Subcutaneous adipose tissue (tissue), 4 donors: ENCODE data around the gene ITPKB. TPM values are rescaled to one million over a fixed set of nuclear protein-coding genes. Genes with fewer than 3 reads are reported as not detected.

Experiments used
- CTCF ChIP-seq: fragments of 450-650 bp; IDR thresholded peaks from one replicate; pipeline ENCODE4 v1.5.1; 2016; ENCODE audit warnings: low read depth, mild to moderate bottlenecking, control low read depth, antibody characterized with exemption, moderate library complexity
- total RNA-seq, 4 donors: library from RNA; depleted of rRNA; stranded (reverse); fragments of >200 nt; gene quantifications; one replicate each; pipeline ENCODE4 v1.1.0, GENCODE V29; 2016

ITPKB gene
- total RNA-seq, 4 donors from 2014 or later = 16.6 to 72.5 (median 28.1) TPM

- no peak for TF ChIP-seq CTCF
These were observed 103.6 kb downstream of the ITPKB start for GRCh38 chr1:226635456-226635941.

DNA sequence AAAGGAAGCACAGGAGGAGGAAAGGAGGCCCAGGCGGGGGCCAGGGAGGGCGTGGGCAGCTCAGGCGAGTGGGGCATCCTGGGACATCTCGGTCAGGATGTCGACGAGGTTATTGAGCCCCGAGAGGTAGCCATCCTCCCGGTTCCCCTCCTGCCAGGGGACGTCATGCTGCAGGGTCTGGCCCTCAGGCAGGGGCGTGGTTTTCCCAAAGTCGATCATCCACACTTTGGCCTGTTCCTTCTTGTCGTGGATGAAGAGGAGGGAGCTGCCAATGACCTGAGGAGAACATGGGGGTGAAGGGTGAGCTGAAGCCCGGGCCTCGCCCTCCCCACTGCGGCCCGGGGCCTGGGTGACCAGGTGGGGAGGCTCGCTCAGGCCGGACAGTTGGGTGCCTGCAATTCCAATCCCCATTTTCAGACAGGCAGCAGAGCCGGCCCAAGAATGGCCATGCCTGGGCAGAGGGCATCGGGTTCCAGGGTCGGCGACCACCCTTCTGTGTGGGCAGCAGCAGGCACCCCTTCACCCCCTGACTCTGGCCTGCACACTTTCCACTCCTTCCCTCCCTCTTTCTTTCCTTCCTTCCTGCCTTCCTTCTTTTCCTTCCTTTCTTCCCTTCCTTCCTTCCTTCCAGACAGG is 104.4 kb downstream of the ITPKB start:
- TF ChIP-seq CTCF = no peak

DNA sequence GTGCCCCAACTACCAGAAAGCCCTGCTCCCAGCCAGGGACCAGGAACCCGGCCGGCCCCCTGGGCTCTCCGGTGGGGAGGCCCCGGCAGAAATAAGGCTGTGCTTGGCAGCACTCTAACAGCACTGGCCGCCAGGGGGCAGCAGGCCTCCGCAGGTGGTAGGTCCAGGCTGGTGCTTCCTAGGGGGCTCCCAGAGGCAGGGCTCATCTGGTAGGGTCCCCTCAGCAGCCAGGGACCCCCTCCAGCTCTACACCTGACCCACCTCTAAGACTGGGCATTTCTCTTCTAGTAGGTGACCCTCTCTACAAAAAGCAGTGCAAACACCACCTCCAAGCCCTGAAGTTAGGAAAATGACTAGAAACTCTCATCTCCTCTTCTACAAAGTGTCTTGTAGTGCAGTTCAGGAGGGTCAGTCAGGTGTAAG is 104.9 kb downstream of the ITPKB start:
- TF ChIP-seq CTCF = no peak

DNA sequence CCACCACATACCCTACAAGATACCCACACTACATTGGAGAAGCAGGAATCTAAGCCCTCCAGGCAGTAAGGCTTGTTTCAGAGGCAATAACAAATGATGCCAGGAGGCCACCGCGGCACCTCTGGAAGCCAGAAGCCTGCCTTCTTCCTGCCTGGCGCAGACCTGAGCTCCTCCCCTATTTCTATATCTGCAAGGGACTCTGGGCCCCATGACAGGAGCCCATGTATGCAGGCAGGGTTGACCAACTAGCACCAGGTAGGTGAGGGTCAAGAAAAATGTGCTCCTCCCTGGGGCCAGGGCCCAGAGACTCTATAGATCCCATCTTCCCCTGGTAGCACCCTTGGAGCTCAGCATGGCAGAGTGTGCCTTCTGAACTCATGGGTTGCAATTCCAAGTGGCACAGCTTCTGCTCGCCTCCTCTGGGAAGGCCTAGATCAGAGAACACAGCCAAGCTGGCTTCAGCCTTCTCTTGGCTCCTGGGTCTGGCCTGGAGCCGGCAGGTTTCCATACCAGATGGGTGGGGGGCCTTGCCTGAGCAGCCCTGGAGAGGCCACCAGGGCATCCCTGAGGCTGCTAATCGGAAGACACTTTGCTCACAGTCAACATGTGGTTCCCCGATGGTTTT is 105.4 kb downstream of the ITPKB start:
- TF ChIP-seq CTCF = no peak

DNA sequence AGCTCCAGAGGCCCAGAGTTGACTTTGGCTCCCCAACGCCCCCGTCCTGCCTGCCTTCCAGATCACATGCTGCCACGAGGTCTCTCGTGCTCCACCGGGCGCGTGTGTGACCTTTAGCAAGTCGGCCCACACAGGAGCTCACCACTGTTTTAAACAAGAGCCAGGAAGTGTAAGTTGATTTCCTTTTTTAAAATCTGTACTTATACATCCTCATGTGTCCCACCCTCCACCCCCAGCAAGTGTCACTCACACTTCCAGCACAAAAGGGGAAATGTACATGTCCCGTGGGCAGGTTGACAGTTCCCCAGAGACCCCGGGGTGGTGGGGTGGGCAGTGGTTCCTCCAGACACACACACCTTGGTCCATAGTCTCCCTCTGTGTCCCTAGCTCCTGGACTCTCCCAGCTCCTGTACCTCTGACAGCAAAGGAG is 106.1 kb downstream of the ITPKB start:
- no peak for TF ChIP-seq CTCF

DNA sequence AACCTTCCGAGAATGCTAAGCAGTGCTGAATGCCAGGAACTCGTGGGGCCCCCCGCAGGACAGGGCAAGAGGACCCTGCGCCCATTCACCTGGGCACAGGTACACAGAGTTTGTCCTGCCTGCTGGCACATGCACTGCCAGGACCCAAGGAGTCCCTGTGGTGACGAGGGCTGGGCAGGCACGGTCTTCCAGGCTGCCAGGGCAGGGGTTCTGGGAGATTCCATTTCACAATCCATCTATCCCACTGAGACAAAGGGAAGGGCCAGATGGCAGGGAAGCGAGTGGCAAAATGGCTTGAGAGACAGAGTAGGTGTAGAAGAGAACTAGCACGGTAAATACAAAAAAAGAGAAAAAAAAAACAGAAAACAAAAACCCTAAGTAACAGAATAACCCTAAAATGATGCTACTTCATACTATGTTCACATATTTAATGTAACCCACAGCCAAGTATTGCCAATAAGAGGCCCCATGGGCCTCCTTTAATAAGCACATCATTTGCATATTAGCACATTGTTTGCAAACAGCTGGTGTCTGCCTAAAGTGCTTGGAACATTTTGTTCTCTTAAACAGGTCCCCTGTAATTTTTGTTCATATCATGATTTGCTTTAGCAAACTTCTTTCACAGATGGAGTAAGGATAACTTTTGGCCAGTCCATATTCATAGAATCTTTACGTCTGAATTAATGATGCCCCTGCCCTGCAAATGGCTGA is 106.8 kb downstream of the ITPKB start:
- TF ChIP-seq CTCF = no peak
